GM23248 (cell line): Measurements from ENCODE around the gene TET2.

Experiments used
- EZH2 ChIP-seq: fragments of 200-600 bp; sonication (generic); IDR thresholded peaks from 2 replicates; pipeline ENCODE4 v1.6.1; 2018; ENCODE audit warnings: antibody characterized with exemption, mild to moderate bottlenecking; ENCODE audit not compliant: insufficient read depth, poor library complexity, severe bottlenecking
- EZH2phosphoT487 ChIP-seq: fragments of 200-600 bp; sonication (generic); IDR thresholded peaks from 2 replicates; pipeline ENCODE4 v1.6.1; 2018; ENCODE audit warnings: antibody characterized with exemption, moderate library complexity, mild to moderate bottlenecking, low read depth; ENCODE audit not compliant: insufficient read depth

DNA sequence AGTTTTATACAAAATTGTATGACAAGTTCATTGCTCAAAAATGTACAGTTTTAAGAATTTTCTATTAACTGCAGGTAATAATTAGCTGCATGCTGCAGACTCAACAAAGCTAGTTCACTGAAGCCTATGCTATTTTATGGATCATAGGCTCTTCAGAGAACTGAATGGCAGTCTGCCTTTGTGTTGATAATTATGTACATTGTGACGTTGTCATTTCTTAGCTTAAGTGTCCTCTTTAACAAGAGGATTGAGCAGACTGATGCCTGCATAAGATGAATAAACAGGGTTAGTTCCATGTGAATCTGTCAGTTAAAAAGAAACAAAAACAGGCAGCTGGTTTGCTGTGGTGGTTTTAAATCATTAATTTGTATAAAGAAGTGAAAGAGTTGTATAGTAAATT is 131.0 kb downstream of the TET2 start:
- no peak for TF ChIP-seq EZH2
- TF ChIP-seq EZH2phosphoT487 = no peak
